Esophagus squamous epithelium (tissue), 5 donors: ENCODE measurements around the gene NUDCD3. TPM values are rescaled to one million over a fixed set of nuclear protein-coding genes. Genes with fewer than 3 reads are reported as not detected.
"Not testable (repeated sequence)": the region's sequence is repeated elsewhere in the genome, so short reads cannot be mapped to it uniquely, and the experiment has no call there.

Experiments
- DNase-seq: peaks from one replicate; lab custom pipeline; 2025; lab: John Stamatoyannopoulos, UW
- H3K27ac ChIP-seq, 4 donors: fragments of 200-600 bp; sonication (generic); one replicate each; pipeline ENCODE4 v1.5.1; 2016 to 2019; ENCODE audit warnings: mild to moderate bottlenecking in 1 of 4
- H3K27me3 ChIP-seq, 4 donors: fragments of 200-600 bp; sonication (generic); 1 replicate in 3 of 4; 2 replicates in 1 of 4; pipeline versions ENCODE4 v1.5.1 to v1.6.0; 2017 to 2021; ENCODE audit warnings: antibody characterized with exemption in 1 of 4
- H3K36me3 ChIP-seq, 3 donors: fragments of 200-600 bp; sonication (generic); one replicate each; pipeline ENCODE4 v1.5.1; 2016 to 2019
- H3K4me1 ChIP-seq, 3 donors: fragments of 200-600 bp; sonication (generic); one replicate each; pipeline ENCODE4 v1.5.1; 2017 to 2019
- H3K4me3 ChIP-seq, 4 donors: fragments of 200-600 bp; sonication (generic); 1 replicate in 3 of 4; 2 replicates in 1 of 4; pipeline ENCODE4 v1.5.1; 2016 to 2019; ENCODE audit warnings: mild to moderate bottlenecking in 2 of 4, moderate library complexity in 1 of 4
- H3K9me3 ChIP-seq, 3 donors: fragments of 200-600 bp; sonication (generic); one replicate each; pipeline ENCODE4 v1.5.1; 2016 to 2019
- CTCF ChIP-seq, 6 experiments: fragments of 450-650 bp in 4 of 6; fragments of 200-600 bp in 2 of 6; sonication (generic) in 2 of 6; IDR thresholded peaks; one replicate each; pipeline ENCODE4 v1.5.1; 2016 to 2019; ENCODE audit warnings: antibody characterized with exemption in 6 of 6, mild to moderate bottlenecking in 4 of 6, moderate library complexity in 4 of 6
- POLR2A ChIP-seq, 4 donors: fragments of 450-650 bp; IDR thresholded peaks; one replicate each; pipeline ENCODE4 v1.6.1; 2017; ENCODE audit warnings: antibody characterized with exemption in 4 of 4, mild to moderate bottlenecking in 4 of 4, moderate library complexity in 3 of 4
- WGBS, 2 donors: methylation state at CpG; one replicate each; pipeline ENCODE4 v1.1.5; 2018; 5-methylcytosine and 5-hydroxymethylcytosine counted together
- intact Hi-C: fragments of 100-400 bp; cut with DNase I; formaldehyde crosslinking; loops from one replicate; pipeline ENCODE4 v1.15.0; 2022
- total RNA-seq, 4 donors: library from RNA; depleted of rRNA; stranded (reverse); fragments of >200 nt; gene quantifications; one replicate each; pipeline ENCODE4 v1.1.0, GENCODE V29; 2016
- donor health status: DM: yes; HTN: yes; CAD: no.

Gene NUDCD3
- total RNA-seq, 4 donors from 2014 or later, result 33.5 to 54.0 (median 47.0) TPM

- WGBS, 2 donors, result 44 to 46% methylated on average over 2 of the region's 2 CpGs
- intact Hi-C loops, result no loop called here
- H3K27me3 ChIP-seq, result no peaks in the 10 kb centered on the region
- no peak overlapping the region for H3K27ac ChIP-seq
- H3K36me3 ChIP-seq, result no peaks in the 10 kb centered on the region
- no peak overlapping the region for H3K4me3 ChIP-seq
- H3K9me3 ChIP-seq, result no peaks in the 10 kb centered on the region
- DNase-seq, result no peak
- TF ChIP-seq CTCF (IDR thresholded peaks at IDR 0.05) (no peak), POLR2A (IDR thresholded peaks at IDR 0.05) (no peak)
- no peaks in the 10 kb centered on the region for H3K4me1 ChIP-seq
Observed at GRCh38 chr7:44508328-44509030, 18.0 kb upstream of the NUDCD3 start.

- H3K27me3 ChIP-seq, H3K27ac ChIP-seq, H3K4me1 ChIP-seq, intact Hi-C loops, H3K4me3 ChIP-seq, H3K36me3 ChIP-seq, DNase-seq, H3K9me3 ChIP-seq: not testable (repeated sequence)
- 70 to 73% methylated on average over 3 of the region's 3 CpGs for WGBS, 2 donors
Observed at GRCh38 chr7:44506592-44507288, 16.3 kb upstream of the NUDCD3 start.

GRCh38 chr7:44505595-44505994 is 15.1 kb upstream of the NUDCD3 start:
- Histone ChIP-seq H3K27ac (no peak overlapping the region), H3K36me3 (no peaks in the 10 kb centered on the region), H3K4me3 (no peak overlapping the region), H3K4me1 (no peaks in the 10 kb centered on the region), H3K27me3 (no peaks in the 10 kb centered on the region), H3K9me3 (no peaks in the 10 kb centered on the region)
- 66 to 70% methylated on average over 3 of the region's 3 CpGs for WGBS, 2 donors
- no peak for DNase-seq
- intact Hi-C loops, result no loop called here
- TF ChIP-seq CTCF (IDR thresholded peaks at IDR 0.05), result no peak
- TF ChIP-seq POLR2A (IDR thresholded peaks at IDR 0.05), result no peak

- intact Hi-C loops, result no loop called here
- H3K36me3 ChIP-seq, result no peaks in the 10 kb centered on the region
- peaks cover 0 to 11% (median 0%) of the 10 kb centered on the region in 4 donors for H3K27me3 ChIP-seq
- DNase-seq, result no peak
- peaks cover 0 to 13% (median 0%) of the 10 kb centered on the region in 3 donors for H3K4me1 ChIP-seq
- 52 to 55% methylated on average over 4 of the region's 4 CpGs for WGBS, 2 donors
- no peak overlapping the region for H3K4me3 ChIP-seq
- TF ChIP-seq POLR2A (IDR thresholded peaks at IDR 0.05) (no peak), CTCF (IDR thresholded peaks at IDR 0.05) (no peak)
- H3K9me3 ChIP-seq, result no peaks in the 10 kb centered on the region
- no peak overlapping the region for H3K27ac ChIP-seq
Observed at GRCh38 chr7:44498230-44498954, 7.9 kb upstream of the NUDCD3 start.

- no peaks in the 10 kb centered on the region for H3K36me3 ChIP-seq
- H3K4me3 ChIP-seq, result no peak overlapping the region
- WGBS, 2 donors, result 46 to 59% methylated on average over 5 of the region's 5 CpGs
- H3K4me1 ChIP-seq, result peaks cover 0 to 13% (median 0%) of the 10 kb centered on the region in 3 donors
- no peaks in the 10 kb centered on the region for H3K9me3 ChIP-seq
- TF ChIP-seq POLR2A (IDR thresholded peaks at IDR 0.05) (no peak), CTCF (IDR thresholded peaks at IDR 0.05) (no peak)
- H3K27ac ChIP-seq, result no peak overlapping the region
- DNase-seq, result no peak
- intact Hi-C loops, result no loop called here
- H3K27me3 ChIP-seq, result peaks cover 0 to 11% (median 0%) of the 10 kb centered on the region in 4 donors
Observed at GRCh38 chr7:44497155-44498027, 6.9 kb upstream of the NUDCD3 start.
